Gastroesophageal sphincter (tissue), 2 donors: ENCODE data around the gene RBBP4.

Experiments
- EP300 ChIP-seq: sonication (generic); formaldehyde crosslinking; IDR thresholded peaks from one replicate; pipeline ENCODE4 v1.6.1; 2017; ENCODE audit warnings: antibody characterized with exemption, mild to moderate bottlenecking
- POLR2A ChIP-seq, 2 donors: fragments of 450-650 bp; IDR thresholded peaks; one replicate each; pipeline ENCODE4 v1.6.1; 2017; ENCODE audit warnings: antibody characterized with exemption in 2 of 2, mild to moderate bottlenecking in 2 of 2, moderate library complexity in 1 of 2

GRCh38 chr1:32613472-32613871, 37.5 kb upstream of the RBBP4 start:
- TF ChIP-seq POLR2A (IDR thresholded peaks at IDR 0.05) (no peak), EP300 (no peak)
